GM23338 (cell line): ENCODE data around the gene ESPL1. TPM values are rescaled to one million over a fixed set of nuclear protein-coding genes. Genes with fewer than 3 reads are reported as not detected.

ENCODE experiments used
- CREB1 ChIP-seq: fragments of 250-450 bp; sonication (Bioruptor Pico); IDR thresholded peaks from 2 replicates; pipeline ENCODE4 v1.5.0; 2020; ENCODE audit warnings: low read depth, mild to moderate bottlenecking, moderate library complexity
- EZH2 ChIP-seq: fragments of 200-600 bp; sonication (generic); IDR thresholded peaks from one replicate; pipeline ENCODE4 v1.8.0; 2017; ENCODE audit warnings: antibody characterized with exemption, mild to moderate bottlenecking, low read depth; ENCODE audit not compliant: unreplicated experiment
- EZH2phosphoT487 ChIP-seq: fragments of 200-600 bp; sonication (generic); IDR thresholded peaks from one replicate; pipeline ENCODE4 v1.8.1; 2018; ENCODE audit warnings: antibody characterized with exemption; ENCODE audit not compliant: unreplicated experiment
- NANOG ChIP-seq: IDR thresholded peaks from 2 replicates; pipeline ENCODE4 v1.6.1; 2016; ENCODE audit warnings: antibody characterized with exemption, borderline replicate concordance
- POLR2AphosphoS5 ChIP-seq: IDR thresholded peaks from 2 replicates; pipeline ENCODE4 v1.6.1; 2016; ENCODE audit warnings: antibody characterized with exemption, low read depth
- STAT1 ChIP-seq: IDR thresholded peaks from one replicate; pipeline ENCODE4 v1.6.1; 2016; ENCODE audit warnings: antibody characterized with exemption; ENCODE audit not compliant: unreplicated experiment
- ZNF114 ChIP-seq: fragments of 250-450 bp; sonication (Bioruptor Pico); IDR thresholded peaks from 2 replicates; pipeline ENCODE4 v1.5.0; 2020; ENCODE audit warnings: mild to moderate bottlenecking, moderate library complexity
- ZNF331 ChIP-seq: fragments of 250-450 bp; sonication (Bioruptor Pico); IDR thresholded peaks from 2 replicates; pipeline ENCODE4 v1.5.0; 2020; ENCODE audit warnings: low read depth, mild to moderate bottlenecking, moderate library complexity
- polyA plus RNA-seq: library from polyadenylated mRNA; unstranded; fragments of >200 nt; fragmentation: Nextera tagmentation; extraction: Ambion mirVana; gene quantifications from 2 replicates; pipeline ENCODE4 v1.2.1, GENCODE V29; 2016
- total RNA-seq: library from RNA; depleted of rRNA; stranded (reverse); fragments of >200 nt; shearing (Covaris generic); gene quantifications from 2 replicates; pipeline ENCODE4 v1.2.3, GENCODE V29; 2014
- TF ChIP-seq, protein P1 (sequence below): fragments of 250-450 bp; sonication (Bioruptor Pico); IDR thresholded peaks from 2 replicates; pipeline ENCODE4 v1.5.0; 2020; ENCODE audit warnings: mild to moderate bottlenecking, moderate library complexity
- TF ChIP-seq, protein P2 (sequence below), 2 experiments: fragments of 200-600 bp in 1 of 2; sonication (generic) in 1 of 2; conservative IDR thresholded peaks; 2 replicates each; pipeline versions ENCODE4 v1.5.1 to v1.6.1; 2016 to 2017; ENCODE audit warnings: antibody characterized with exemption in 2 of 2, low read depth in 2 of 2, mild to moderate bottlenecking in 2 of 2, moderate library complexity in 1 of 2
- TF ChIP-seq, protein P3 (sequence below): IDR thresholded peaks from 2 replicates; pipeline ENCODE4 v1.6.1; 2016; ENCODE audit warnings: antibody characterized with exemption

The ESPL1 gene
- total and polyA plus RNA-seq, 2 experiments from 2014 or later = 13.2 to 56.5 TPM

DNA sequence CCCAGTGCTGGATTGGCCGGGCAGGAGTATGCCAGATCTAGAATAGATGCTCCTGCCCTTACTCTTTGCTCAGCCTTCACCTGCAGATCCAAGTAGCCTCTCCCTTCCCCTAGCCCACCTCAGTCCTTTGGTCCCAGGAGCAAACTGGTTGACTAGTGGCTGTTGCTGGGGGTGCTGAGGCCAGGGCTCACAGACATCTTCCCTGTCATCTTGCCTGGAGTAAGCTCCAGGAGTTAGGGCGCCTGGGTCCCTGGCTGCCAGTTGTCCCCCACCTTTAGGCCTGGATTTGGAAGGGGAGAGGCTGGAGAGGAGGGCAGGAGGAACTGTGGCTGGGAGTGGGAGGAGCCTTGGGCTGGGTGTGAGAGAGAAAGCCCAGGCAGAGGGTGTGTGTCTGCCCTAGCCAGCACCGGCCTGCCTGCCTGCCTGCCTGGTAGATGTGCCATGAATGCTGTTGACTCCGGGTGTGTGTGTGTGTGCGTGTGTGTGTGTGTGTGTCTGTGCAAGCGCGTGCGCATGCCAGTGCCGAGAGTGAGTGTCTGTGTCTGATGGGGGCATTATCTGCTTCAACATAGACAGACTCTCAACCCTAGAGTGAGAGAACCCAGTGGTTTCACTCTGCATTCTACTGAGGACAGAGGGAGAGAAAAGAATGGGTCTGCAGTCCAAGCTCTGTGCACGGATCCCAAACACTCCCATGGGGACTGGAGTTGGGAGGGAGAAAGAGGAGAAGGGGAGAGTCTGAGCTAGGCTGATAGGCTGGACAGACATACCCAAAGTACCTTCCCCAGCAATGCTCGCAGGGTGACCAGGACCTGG lies 35.2 kb upstream of the ESPL1 start (continued):
- TF ChIP-seq, protein P1, sequence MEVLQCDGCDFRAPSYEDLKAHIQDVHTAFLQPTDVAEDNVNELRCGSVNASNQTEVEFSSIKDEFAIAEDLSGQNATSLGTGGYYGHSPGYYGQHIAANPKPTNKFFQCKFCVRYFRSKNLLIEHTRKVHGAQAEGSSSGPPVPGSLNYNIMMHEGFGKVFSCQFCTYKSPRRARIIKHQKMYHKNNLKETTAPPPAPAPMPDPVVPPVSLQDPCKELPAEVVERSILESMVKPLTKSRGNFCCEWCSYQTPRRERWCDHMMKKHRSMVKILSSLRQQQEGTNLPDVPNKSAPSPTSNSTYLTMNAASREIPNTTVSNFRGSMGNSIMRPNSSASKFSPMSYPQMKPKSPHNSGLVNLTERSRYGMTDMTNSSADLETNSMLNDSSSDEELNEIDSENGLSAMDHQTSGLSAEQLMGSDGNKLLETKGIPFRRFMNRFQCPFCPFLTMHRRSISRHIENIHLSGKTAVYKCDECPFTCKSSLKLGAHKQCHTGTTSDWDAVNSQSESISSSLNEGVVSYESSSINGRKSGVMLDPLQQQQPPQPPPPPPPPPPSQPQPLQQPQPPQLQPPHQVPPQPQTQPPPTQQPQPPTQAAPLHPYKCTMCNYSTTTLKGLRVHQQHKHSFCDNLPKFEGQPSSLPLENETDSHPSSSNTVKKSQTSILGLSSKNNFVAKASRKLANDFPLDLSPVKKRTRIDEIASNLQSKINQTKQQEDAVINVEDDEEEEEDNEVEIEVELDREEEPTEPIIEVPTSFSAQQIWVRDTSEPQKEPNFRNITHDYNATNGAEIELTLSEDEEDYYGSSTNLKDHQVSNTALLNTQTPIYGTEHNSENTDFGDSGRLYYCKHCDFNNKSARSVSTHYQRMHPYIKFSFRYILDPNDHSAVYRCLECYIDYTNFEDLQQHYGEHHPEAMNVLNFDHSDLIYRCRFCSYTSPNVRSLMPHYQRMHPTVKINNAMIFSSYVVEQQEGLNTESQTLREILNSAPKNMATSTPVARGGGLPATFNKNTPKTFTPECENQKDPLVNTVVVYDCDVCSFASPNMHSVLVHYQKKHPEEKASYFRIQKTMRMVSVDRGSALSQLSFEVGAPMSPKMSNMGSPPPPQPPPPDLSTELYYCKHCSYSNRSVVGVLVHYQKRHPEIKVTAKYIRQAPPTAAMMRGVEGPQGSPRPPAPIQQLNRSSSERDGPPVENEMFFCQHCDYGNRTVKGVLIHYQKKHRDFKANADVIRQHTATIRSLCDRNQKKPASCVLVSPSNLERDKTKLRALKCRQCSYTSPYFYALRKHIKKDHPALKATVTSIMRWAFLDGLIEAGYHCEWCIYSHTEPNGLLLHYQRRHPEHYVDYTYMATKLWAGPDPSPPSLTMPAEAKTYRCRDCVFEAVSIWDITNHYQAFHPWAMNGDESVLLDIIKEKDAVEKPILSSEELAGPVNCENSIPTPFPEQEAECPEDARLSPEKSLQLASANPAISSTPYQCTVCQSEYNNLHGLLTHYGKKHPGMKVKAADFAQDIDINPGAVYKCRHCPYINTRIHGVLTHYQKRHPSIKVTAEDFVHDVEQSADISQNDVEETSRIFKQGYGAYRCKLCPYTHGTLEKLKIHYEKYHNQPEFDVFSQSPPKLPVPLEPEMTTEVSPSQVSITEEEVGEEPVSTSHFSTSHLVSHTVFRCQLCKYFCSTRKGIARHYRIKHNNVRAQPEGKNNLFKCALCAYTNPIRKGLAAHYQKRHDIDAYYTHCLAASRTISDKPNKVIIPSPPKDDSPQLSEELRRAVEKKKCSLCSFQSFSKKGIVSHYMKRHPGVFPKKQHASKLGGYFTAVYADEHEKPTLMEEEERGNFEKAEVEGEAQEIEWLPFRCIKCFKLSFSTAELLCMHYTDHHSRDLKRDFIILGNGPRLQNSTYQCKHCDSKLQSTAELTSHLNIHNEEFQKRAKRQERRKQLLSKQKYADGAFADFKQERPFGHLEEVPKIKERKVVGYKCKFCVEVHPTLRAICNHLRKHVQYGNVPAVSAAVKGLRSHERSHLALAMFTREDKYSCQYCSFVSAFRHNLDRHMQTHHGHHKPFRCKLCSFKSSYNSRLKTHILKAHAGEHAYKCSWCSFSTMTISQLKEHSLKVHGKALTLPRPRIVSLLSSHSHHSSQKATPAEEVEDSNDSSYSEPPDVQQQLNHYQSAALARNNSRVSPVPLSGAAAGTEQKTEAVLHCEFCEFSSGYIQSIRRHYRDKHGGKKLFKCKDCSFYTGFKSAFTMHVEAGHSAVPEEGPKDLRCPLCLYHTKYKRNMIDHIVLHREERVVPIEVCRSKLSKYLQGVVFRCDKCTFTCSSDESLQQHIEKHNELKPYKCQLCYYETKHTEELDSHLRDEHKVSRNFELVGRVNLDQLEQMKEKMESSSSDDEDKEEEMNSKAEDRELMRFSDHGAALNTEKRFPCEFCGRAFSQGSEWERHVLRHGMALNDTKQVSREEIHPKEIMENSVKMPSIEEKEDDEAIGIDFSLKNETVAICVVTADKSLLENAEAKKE = no peak
- TF ChIP-seq, protein P2, sequence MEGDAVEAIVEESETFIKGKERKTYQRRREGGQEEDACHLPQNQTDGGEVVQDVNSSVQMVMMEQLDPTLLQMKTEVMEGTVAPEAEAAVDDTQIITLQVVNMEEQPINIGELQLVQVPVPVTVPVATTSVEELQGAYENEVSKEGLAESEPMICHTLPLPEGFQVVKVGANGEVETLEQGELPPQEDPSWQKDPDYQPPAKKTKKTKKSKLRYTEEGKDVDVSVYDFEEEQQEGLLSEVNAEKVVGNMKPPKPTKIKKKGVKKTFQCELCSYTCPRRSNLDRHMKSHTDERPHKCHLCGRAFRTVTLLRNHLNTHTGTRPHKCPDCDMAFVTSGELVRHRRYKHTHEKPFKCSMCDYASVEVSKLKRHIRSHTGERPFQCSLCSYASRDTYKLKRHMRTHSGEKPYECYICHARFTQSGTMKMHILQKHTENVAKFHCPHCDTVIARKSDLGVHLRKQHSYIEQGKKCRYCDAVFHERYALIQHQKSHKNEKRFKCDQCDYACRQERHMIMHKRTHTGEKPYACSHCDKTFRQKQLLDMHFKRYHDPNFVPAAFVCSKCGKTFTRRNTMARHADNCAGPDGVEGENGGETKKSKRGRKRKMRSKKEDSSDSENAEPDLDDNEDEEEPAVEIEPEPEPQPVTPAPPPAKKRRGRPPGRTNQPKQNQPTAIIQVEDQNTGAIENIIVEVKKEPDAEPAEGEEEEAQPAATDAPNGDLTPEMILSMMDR (conservative IDR thresholded peaks at IDR 0.05; ENCODE audit: low read depth in 2 of 2) = no peak
- TF ChIP-seq NANOG = no peak
- no peak for TF ChIP-seq EZH2
- no peak; the same call in 1 of the 2 replicates for TF ChIP-seq POLR2AphosphoS5
- TF ChIP-seq ZNF114 (CRISPR knock-in tag) = no peak
- no peak for TF ChIP-seq STAT1
- TF ChIP-seq, protein P3, sequence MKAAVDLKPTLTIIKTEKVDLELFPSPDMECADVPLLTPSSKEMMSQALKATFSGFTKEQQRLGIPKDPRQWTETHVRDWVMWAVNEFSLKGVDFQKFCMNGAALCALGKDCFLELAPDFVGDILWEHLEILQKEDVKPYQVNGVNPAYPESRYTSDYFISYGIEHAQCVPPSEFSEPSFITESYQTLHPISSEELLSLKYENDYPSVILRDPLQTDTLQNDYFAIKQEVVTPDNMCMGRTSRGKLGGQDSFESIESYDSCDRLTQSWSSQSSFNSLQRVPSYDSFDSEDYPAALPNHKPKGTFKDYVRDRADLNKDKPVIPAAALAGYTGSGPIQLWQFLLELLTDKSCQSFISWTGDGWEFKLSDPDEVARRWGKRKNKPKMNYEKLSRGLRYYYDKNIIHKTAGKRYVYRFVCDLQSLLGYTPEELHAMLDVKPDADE = no peak
- TF ChIP-seq EZH2phosphoT487 = no peak
- no peak for TF ChIP-seq CREB1 (CRISPR knock-in tag)
- no peak for TF ChIP-seq ZNF331 (CRISPR knock-in tag)
